Endodermal cell (in vitro differentiated cells): ENCODE results near the gene ECI2. TPM values are rescaled to one million over a fixed set of nuclear protein-coding genes. Genes with fewer than 3 reads are reported as not detected.
"Not testable (repeated sequence)": the region's sequence is repeated elsewhere in the genome, so short reads cannot be mapped to it uniquely, and the experiment has no call there.

Source experiments
- DNase-seq: peaks from one replicate; pipeline ENCODE4 v3.0.0-alpha.2; 2017
- H3K27ac ChIP-seq: 2 replicates; pipeline ENCODE4 v1.5.1; 2013; ENCODE audit warnings: mild to moderate bottlenecking, low read depth, low read length, moderate library complexity
- H3K27me3 ChIP-seq: 2 replicates; pipeline ENCODE4 v1.6.1; 2013; ENCODE audit warnings: mild to moderate bottlenecking, low read length, moderate library complexity; ENCODE audit not compliant: insufficient read depth, control insufficient read depth, poor library complexity, severe bottlenecking
- H3K36me3 ChIP-seq: 2 replicates; pipeline ENCODE4 v1.7.0; 2013; ENCODE audit warnings: mild to moderate bottlenecking, low read length, moderate library complexity; ENCODE audit not compliant: control insufficient read depth, insufficient read depth
- H3K4me1 ChIP-seq: one replicate; pipeline ENCODE4 v1.7.0; 2013; ENCODE audit warnings: low read length; ENCODE audit not compliant: control insufficient read depth, insufficient read depth
- H3K4me3 ChIP-seq: 2 replicates; pipeline ENCODE4 v1.5.1; 2013; ENCODE audit warnings: mild to moderate bottlenecking, low read length, moderate library complexity
- H3K9ac ChIP-seq: 2 replicates; pipeline ENCODE4 v1.6.1; 2013; ENCODE audit warnings: mild to moderate bottlenecking, low read length, moderate library complexity; ENCODE audit not compliant: poor library complexity, severe bottlenecking; ENCODE audit errors: extremely low read depth
- H3K9me3 ChIP-seq: 2 replicates; pipeline ENCODE4 v1.6.1; 2013; ENCODE audit warnings: mild to moderate bottlenecking, low read length, moderate library complexity; ENCODE audit not compliant: control insufficient read depth
- H3K27ac Mint-ChIP-seq: 2 replicates; pipeline ENCODE4 v1.8.0; 2020; ENCODE audit warnings: mixed read lengths
- H3K27me3 Mint-ChIP-seq: 2 replicates; pipeline ENCODE4 v1.8.0; 2021; ENCODE audit warnings: mild to moderate bottlenecking, mixed read lengths; ENCODE audit not compliant: insufficient read depth
- H3K36me3 Mint-ChIP-seq: 2 replicates; pipeline ENCODE4 v1.8.0; 2020; ENCODE audit warnings: low read depth, mixed read lengths
- H3K4me1 Mint-ChIP-seq: 2 replicates; pipeline ENCODE4 v1.8.0; 2020; ENCODE audit warnings: mixed read lengths
- H3K4me3 Mint-ChIP-seq: 2 replicates; pipeline ENCODE4 v1.8.0; 2020; ENCODE audit warnings: mild to moderate bottlenecking, moderate library complexity, mixed read lengths
- H3K9me3 Mint-ChIP-seq: 2 replicates; pipeline ENCODE4 v1.8.0; 2020; ENCODE audit warnings: mild to moderate bottlenecking, mixed read lengths
- WGBS, 2 experiments: methylation state at CpG; one replicate each; pipeline versions ENCODE4 v1.1.5 to v1.1.7; 2013; ENCODE audit warnings: missing lambda C conversion rate in 2 of 2, mixed read lengths in 1 of 2; ENCODE audit not compliant: insufficient coverage in 1 of 2, insufficient read length in 1 of 2; 5-methylcytosine and 5-hydroxymethylcytosine counted together
- total RNA-seq, 2 donors: library from RNA; stranded (reverse); fragmentation: NEBNext Ultra II Directional in 1 of 2; extraction: Animal tissue kit (Norgen Biotek cat#: 25700) in 1 of 2; gene quantifications; 2 replicates in 1 of 2; 3 replicates in 1 of 2; pipeline ENCODE4 v1.2.1, GENCODE V29; 2021
- TF ChIP-seq, protein P1 (sequence below): fragments of 200-600 bp; sonication (generic); conservative IDR thresholded peaks from 2 replicates; pipeline ENCODE4 v1.5.0; 2021; ENCODE audit warnings: antibody characterized with exemption, mild to moderate bottlenecking

The ECI2 gene
- total RNA-seq, 2 donors from 2014 or later = 40.4 to 58.2 TPM

DNA sequence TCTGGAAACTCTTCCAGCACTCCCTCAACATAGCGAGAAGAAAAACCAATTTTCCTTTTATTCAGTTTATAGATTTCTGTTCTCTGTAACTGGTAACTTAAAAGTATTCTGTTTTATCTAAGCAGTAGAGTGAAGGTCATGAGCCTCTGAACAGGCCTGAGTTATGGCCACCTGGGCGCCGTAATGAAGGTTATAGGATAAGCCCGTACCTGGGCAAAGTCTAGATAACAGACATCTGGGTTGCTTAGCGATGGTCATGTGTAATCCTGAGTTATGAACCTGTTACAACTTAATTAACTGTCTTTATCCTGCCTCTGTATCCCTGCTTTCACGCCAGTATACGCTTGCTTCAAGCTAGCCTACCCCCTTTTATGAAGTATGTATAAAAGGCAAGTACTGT lies 43.4 kb downstream of the ECI2 start:
- H3K4me1 ChIP-seq = no peaks in the 10 kb centered on the region
- H3K4me3 ChIP-seq = no peak overlapping the region
- no peak for DNase-seq
- no peak overlapping the region for H3K27ac Mint-ChIP-seq
- no peak overlapping the region for H3K9ac ChIP-seq
- H3K36me3 Mint-ChIP-seq = no peaks in the 10 kb centered on the region
- H3K27me3 Mint-ChIP-seq = no peaks in the 10 kb centered on the region
- no peak overlapping the region for H3K27ac ChIP-seq
- H3K9me3 Mint-ChIP-seq = no peaks in the 10 kb centered on the region
- H3K9me3 ChIP-seq = no peaks in the 10 kb centered on the region
- H3K4me1 Mint-ChIP-seq = no peaks in the 10 kb centered on the region
- WGBS, 2 experiments = 92 to 100% methylated on average over 3 to 7 of the region's 7 CpGs
- no peaks in the 10 kb centered on the region for H3K27me3 ChIP-seq
- no peak overlapping the region for H3K4me3 Mint-ChIP-seq
- TF ChIP-seq, protein P1, sequence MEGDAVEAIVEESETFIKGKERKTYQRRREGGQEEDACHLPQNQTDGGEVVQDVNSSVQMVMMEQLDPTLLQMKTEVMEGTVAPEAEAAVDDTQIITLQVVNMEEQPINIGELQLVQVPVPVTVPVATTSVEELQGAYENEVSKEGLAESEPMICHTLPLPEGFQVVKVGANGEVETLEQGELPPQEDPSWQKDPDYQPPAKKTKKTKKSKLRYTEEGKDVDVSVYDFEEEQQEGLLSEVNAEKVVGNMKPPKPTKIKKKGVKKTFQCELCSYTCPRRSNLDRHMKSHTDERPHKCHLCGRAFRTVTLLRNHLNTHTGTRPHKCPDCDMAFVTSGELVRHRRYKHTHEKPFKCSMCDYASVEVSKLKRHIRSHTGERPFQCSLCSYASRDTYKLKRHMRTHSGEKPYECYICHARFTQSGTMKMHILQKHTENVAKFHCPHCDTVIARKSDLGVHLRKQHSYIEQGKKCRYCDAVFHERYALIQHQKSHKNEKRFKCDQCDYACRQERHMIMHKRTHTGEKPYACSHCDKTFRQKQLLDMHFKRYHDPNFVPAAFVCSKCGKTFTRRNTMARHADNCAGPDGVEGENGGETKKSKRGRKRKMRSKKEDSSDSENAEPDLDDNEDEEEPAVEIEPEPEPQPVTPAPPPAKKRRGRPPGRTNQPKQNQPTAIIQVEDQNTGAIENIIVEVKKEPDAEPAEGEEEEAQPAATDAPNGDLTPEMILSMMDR = no peak
- H3K36me3 ChIP-seq = no peaks in the 10 kb centered on the region

DNA sequence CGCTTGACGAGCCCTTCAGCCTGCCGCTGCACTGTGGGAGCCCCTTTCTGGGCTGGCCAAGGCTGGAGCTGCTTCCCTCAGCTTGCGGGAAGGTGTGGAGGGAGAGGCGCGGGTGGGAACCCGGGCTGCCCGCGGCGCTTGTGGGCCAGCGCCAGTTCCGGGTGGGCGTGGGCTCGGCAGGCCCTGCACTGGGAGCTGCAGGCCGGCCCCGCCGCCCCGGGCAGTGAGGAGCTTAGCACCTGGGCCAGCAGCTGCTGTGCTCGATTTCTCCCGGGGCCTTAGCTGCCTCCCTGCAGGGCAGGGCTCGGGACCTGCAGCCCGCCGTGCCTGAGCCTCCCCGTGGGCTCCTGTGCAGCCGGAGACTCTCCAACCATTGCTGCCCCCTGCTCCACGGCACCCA lies 45.3 kb downstream of the ECI2 start:
- H3K4me1 ChIP-seq, H3K27me3 ChIP-seq, DNase-seq, H3K9ac ChIP-seq, H3K27me3 Mint-ChIP-seq, H3K36me3 ChIP-seq, H3K4me1 Mint-ChIP-seq, H3K9me3 Mint-ChIP-seq, H3K27ac Mint-ChIP-seq, H3K4me3 ChIP-seq, H3K4me3 Mint-ChIP-seq, H3K27ac ChIP-seq, H3K36me3 Mint-ChIP-seq, H3K9me3 ChIP-seq: not testable (repeated sequence)
- WGBS, 2 experiments = 93 to 94% methylated on average over 3 to 26 of the region's 26 CpGs

DNA sequence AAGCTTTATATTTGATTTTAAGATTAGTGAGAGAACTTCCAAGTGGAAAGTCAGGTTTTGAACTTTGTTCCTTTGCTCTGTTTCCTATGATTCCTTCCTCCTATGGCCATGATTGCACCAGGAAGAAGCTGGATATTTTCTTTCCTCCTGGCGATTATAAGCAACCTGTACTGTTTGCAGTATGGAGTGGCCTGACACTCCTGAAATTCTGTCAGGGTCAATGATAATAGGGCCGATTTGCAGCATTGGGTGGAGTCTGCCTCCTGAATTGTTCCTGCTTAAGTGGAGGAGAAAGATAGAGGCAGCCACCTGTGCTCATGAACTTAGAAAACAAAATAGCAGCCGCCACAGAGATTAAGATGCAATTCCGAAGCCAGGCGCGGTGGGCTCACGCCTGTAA lies 46.7 kb downstream of the ECI2 start:
- TF ChIP-seq, protein P1 = no peak
- WGBS, 2 experiments = 86 to 95% methylated on average over 6 to 7 of the region's 7 CpGs

DNA sequence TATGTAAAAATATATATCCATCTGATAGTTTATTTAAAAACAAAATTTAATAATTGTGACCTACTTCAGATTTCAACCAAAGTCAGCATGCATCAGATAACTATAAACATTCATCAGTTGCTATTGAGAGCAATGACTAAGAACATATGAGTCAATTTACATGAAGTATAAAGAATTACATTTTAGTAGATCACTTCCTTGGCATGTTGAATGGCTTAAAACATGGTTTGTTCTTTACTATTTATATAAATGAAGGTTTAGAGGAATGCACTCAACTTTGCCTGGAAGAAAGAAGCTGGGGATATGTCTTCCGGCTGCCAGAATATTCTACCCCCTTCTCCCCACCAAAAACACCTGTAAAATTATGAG lies 50.1 kb downstream of the ECI2 start:
- H3K4me3 Mint-ChIP-seq = no peak overlapping the region

More for the DNA sequence above, 46.7 kb downstream of the ECI2 start:
- Mint-ChIP-seq H3K4me3 (no peak overlapping the region), H3K4me1 (peaks cover 5% of the 10 kb centered on the region), H3K9me3 (no peaks in the 10 kb centered on the region), H3K27me3 (no peaks in the 10 kb centered on the region), H3K36me3 (no peaks in the 10 kb centered on the region), H3K27ac (no peak overlapping the region)
- no peak overlapping the region for H3K9ac ChIP-seq
- H3K27me3 ChIP-seq = no peaks in the 10 kb centered on the region
- H3K9me3 ChIP-seq = no peaks in the 10 kb centered on the region
- H3K27ac ChIP-seq = no peak overlapping the region
- no peaks in the 10 kb centered on the region for H3K36me3 ChIP-seq
- no peak overlapping the region for H3K4me3 ChIP-seq
- H3K4me1 ChIP-seq = no peaks in the 10 kb centered on the region
- no peak for DNase-seq

More for the DNA sequence above, 50.1 kb downstream of the ECI2 start:
- Histone ChIP-seq H3K36me3 (no peaks in the 10 kb centered on the region), H3K4me3 (no peak overlapping the region), H3K27ac (no peak overlapping the region), H3K4me1 (peaks cover 3% of the 10 kb centered on the region), H3K9me3 (no peaks in the 10 kb centered on the region), H3K27me3 (no peaks in the 10 kb centered on the region), H3K9ac (no peak overlapping the region)
- no peak for DNase-seq
- TF ChIP-seq, protein P1 = no peak
- H3K27ac Mint-ChIP-seq = no peak overlapping the region
- no peaks in the 10 kb centered on the region for H3K36me3 Mint-ChIP-seq
- H3K27me3 Mint-ChIP-seq = no peaks in the 10 kb centered on the region
- no CpG with 5 or more reads among the region's 1 CpG for WGBS, 2 experiments
- H3K9me3 Mint-ChIP-seq = no peaks in the 10 kb centered on the region
- H3K4me1 Mint-ChIP-seq = peaks cover 5% of the 10 kb centered on the region
